IMR-90 (cell line): ENCODE data around the gene MRPL11. TPM values are rescaled to one million over a fixed set of nuclear protein-coding genes. Genes with fewer than 3 reads are reported as not detected.
"Not testable (repeated sequence)": the region's sequence is repeated elsewhere in the genome, so short reads cannot be mapped to it uniquely, and the experiment has no call there.

Experiments used
- ATAC-seq: fragments of 200-7000 bp; cut with Tn5 transposase; 2 replicates; pipeline ENCODE4 v1.9.1; 2020; ENCODE audit warnings: low read depth, mild to moderate bottlenecking, moderate library complexity
- BruUV-seq: library from RNA; stranded (reverse); fragments of 400-500 nt; replicated peaks from 2 replicates; lab custom pipeline; 2021; lab: Mats Ljungman, UMichigan
- CTCF ChIA-PET: fragments of 300-600 bp; formaldehyde crosslinking; extraction: SDS; loops from one replicate; lab custom pipeline; 2021; ENCODE audit warnings: antibody characterized with exemption; lab: Yijun Ruan, JAX
- POLR2A ChIA-PET: fragments of 300-600 bp; sonication (Branson Sonifier 250); formaldehyde crosslinking; loops from one replicate; lab custom pipeline; 2022; ENCODE audit warnings: antibody characterized with exemption; ENCODE audit not compliant: unreplicated experiment; lab: Charles Lee
- DNase-seq: peaks from one replicate; pipeline ENCODE4 v3.0.0; 2013
- H2AFZ ChIP-seq: replicated peaks from 2 replicates; pipeline ENCODE3; 2013; ENCODE audit warnings: low read length, mild to moderate bottlenecking; ENCODE audit not compliant: poor library complexity
- H2AK5ac ChIP-seq: 2 replicates; pipeline ENCODE4 v1.6.1; 2013; ENCODE audit warnings: low read depth, low read length, inconsistent platforms
- H2AK9ac ChIP-seq: replicated peaks from 2 replicates; pipeline ENCODE3; 2013; ENCODE audit warnings: mild to moderate bottlenecking, low read depth, low read length, moderate library complexity; ENCODE audit not compliant: poor library complexity
- H2BK120ac ChIP-seq: 2 replicates; pipeline ENCODE4 v1.6.1; 2013; ENCODE audit warnings: low read depth, low read length, inconsistent platforms
- H2BK15ac ChIP-seq: 3 replicates; pipeline ENCODE4 v1.6.1; 2013; ENCODE audit warnings: low read depth, low read length, inconsistent platforms
- H2BK20ac ChIP-seq: 2 replicates; pipeline ENCODE4 v1.6.1; 2013; ENCODE audit warnings: low read depth, mild to moderate bottlenecking, inconsistent platforms, low read length, moderate library complexity
- H2BK5ac ChIP-seq: 2 replicates; pipeline ENCODE4 v1.6.1; 2013; ENCODE audit warnings: mild to moderate bottlenecking, low read depth, low read length, inconsistent platforms; ENCODE audit not compliant: poor library complexity, severe bottlenecking
- H3K14ac ChIP-seq: replicated peaks from 2 replicates; pipeline ENCODE4 v1.6.1; 2013; ENCODE audit warnings: low read depth, low read length, inconsistent platforms
- H3K18ac ChIP-seq: 2 replicates; pipeline ENCODE4 v1.6.1; 2013; ENCODE audit warnings: low read depth, low read length, control low read depth
- H3K23ac ChIP-seq: 2 replicates; pipeline ENCODE4 v1.6.1; 2013; ENCODE audit warnings: low read depth, low read length, inconsistent platforms
- H3K27ac ChIP-seq: 2 replicates; pipeline ENCODE4 v1.5.1; 2013; ENCODE audit warnings: mild to moderate bottlenecking, control low read depth, low read length; ENCODE audit not compliant: insufficient read depth
- H3K27me3 ChIP-seq: 2 replicates; pipeline ENCODE4 v1.6.1; 2013; ENCODE audit warnings: low read length; ENCODE audit not compliant: control insufficient read depth, insufficient read depth
- H3K36me3 ChIP-seq: 2 replicates; pipeline ENCODE4 v1.6.1; 2013; ENCODE audit warnings: low read length, mixed read lengths; ENCODE audit not compliant: control insufficient read depth, insufficient read depth
- H3K4ac ChIP-seq: 2 replicates; pipeline ENCODE4 v1.6.1; 2013; ENCODE audit warnings: low read depth, low read length, inconsistent platforms
- H3K4me1 ChIP-seq: 2 replicates; pipeline ENCODE4 v1.6.1; 2013; ENCODE audit warnings: low read length, mixed read lengths; ENCODE audit not compliant: control insufficient read depth, insufficient read depth
- H3K4me2 ChIP-seq: 2 replicates; pipeline ENCODE4 v1.6.1; 2013; ENCODE audit warnings: low read depth, mild to moderate bottlenecking, control low read depth, low read length, moderate library complexity
- H3K4me3 ChIP-seq: 2 replicates; pipeline ENCODE4 v1.5.1; 2013; ENCODE audit warnings: low read depth, mild to moderate bottlenecking, control low read depth, low read length, moderate library complexity; ENCODE audit not compliant: insufficient read depth
- H3K56ac ChIP-seq: 2 replicates; pipeline ENCODE4 v1.6.1; 2013; ENCODE audit warnings: low read length, inconsistent platforms; ENCODE audit not compliant: insufficient read depth; ENCODE audit errors: extremely low read depth
- H3K79me1 ChIP-seq, 2 experiments: 2 replicates each; pipeline ENCODE4 v1.6.1; 2013; ENCODE audit warnings: low read length in 2 of 2, inconsistent platforms in 1 of 2, low read depth in 1 of 2
- H3K9ac ChIP-seq: 2 replicates; pipeline ENCODE4 v1.6.1; 2013; ENCODE audit warnings: low read depth, low read length, control low read depth
- H3K9me1 ChIP-seq: 2 replicates; pipeline ENCODE4 v1.6.1; 2013; ENCODE audit warnings: low read length, inconsistent platforms; ENCODE audit not compliant: insufficient read depth
- H3K9me3 ChIP-seq: 2 replicates; pipeline ENCODE4 v1.6.1; 2013; ENCODE audit warnings: low read length; ENCODE audit not compliant: control insufficient read depth, insufficient read depth
- H4K20me1 ChIP-seq: 2 replicates; pipeline ENCODE4 v1.6.1; 2013; ENCODE audit warnings: low read length, inconsistent platforms; ENCODE audit not compliant: insufficient read depth
- H4K5ac ChIP-seq: 2 replicates; pipeline ENCODE4 v1.6.1; 2013; ENCODE audit warnings: mild to moderate bottlenecking, low read depth, low read length, control low read depth
- H4K8ac ChIP-seq, 2 experiments: 2 replicates each; pipeline ENCODE4 v1.6.1; 2013; ENCODE audit warnings: low read depth in 2 of 2, low read length in 2 of 2, control low read depth in 1 of 2, inconsistent platforms in 1 of 2
- H4K91ac ChIP-seq: 2 replicates; pipeline ENCODE4 v1.6.1; 2013; ENCODE audit warnings: low read depth, low read length, inconsistent platforms; ENCODE audit not compliant: insufficient read depth
- WGBS, 2 experiments: methylation state at CpG; one replicate each; pipeline versions ENCODE4 v1.1.5 to v1.1.7; 2013; ENCODE audit warnings: missing lambda C conversion rate in 2 of 2; ENCODE audit not compliant: insufficient read length in 1 of 2; ENCODE audit errors: extremely low coverage in 2 of 2; 5-methylcytosine and 5-hydroxymethylcytosine counted together
- dilution Hi-C: fragments of 300-500 bp; cut with HindIII; formaldehyde crosslinking; loops from one replicate; pipeline ENCODE4 v1.14.3; 2018; ENCODE audit warnings: low sequenced_read_pairs; ENCODE audit not compliant: unreplicated experiment
- in situ Hi-C: fragments of 300-500 bp; cut with MboI; formaldehyde crosslinking; loops from 3 replicates; pipeline ENCODE4 v1.14.3; 2019; ENCODE audit warnings: low sequenced_read_pairs, inconsistent platforms, mixed read lengths
- intact Hi-C: fragments of 100-400 bp; cut with micrococcal nuclease; formaldehyde crosslinking; loops from 2 replicates; pipeline ENCODE4 v1.10.0; 2022
- polyA plus RNA-seq, 3 experiments: library from polyadenylated mRNA; depleted of rRNA; stranded (reverse); fragments of >200 nt; gene quantifications; 2 replicates each; pipeline ENCODE4 v1.2.3, GENCODE V29; 2012; ENCODE audit warnings: low replicate concordance in 1 of 3
- total RNA-seq: library from RNA; depleted of rRNA; stranded (reverse); fragments of >200 nt; gene quantifications from 2 replicates; pipeline ENCODE4 v1.2.3, GENCODE V29; 2012

The MRPL11 gene
- total and polyA plus RNA-seq, 2 of the 4 experiments (the other 2 are of a cell fraction): 45.5 to 45.6 TPM

DNA sequence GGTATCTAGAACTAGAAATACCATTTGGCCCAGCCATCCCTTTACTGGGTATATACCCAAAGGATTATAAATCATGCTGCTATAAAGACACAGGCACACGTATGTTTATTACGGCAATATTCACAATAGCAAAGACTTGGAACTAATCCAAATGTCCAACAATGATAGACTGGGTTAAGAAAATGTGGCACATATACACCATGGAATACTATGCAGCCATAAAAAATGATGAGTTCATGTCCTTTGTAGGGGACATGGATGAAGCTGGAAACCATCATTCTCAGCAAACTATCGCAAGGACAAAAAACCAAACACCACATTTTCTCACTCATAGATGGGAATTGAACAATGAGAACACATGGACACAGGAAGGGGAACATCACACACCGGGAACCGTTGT is 25.5 kb upstream of the MRPL11 start:
- H3K4me1 ChIP-seq, H3K18ac ChIP-seq, H4K5ac ChIP-seq, H3K4me2 ChIP-seq, H2AFZ ChIP-seq, intact Hi-C loops, ATAC-seq, H3K4me3 ChIP-seq, H3K9me1 ChIP-seq, H3K14ac ChIP-seq, H2AK5ac ChIP-seq, BruUV-seq, H3K36me3 ChIP-seq, H2BK5ac ChIP-seq, POLR2A ChIA-PET, H3K9me3 ChIP-seq, H4K8ac ChIP-seq, H3K27me3 ChIP-seq, H4K91ac ChIP-seq, H2BK15ac ChIP-seq, H2BK20ac ChIP-seq, H4K20me1 ChIP-seq, H2BK120ac ChIP-seq, CTCF ChIA-PET, in situ Hi-C loops, H3K23ac ChIP-seq, H3K4ac ChIP-seq, H3K27ac ChIP-seq, dilution Hi-C loops, H3K56ac ChIP-seq, DNase-seq, H2AK9ac ChIP-seq, H3K9ac ChIP-seq: not testable (repeated sequence)
- WGBS, 2 experiments: no CpG with 5 or more reads among the region's 5 CpGs
- H3K79me1 ChIP-seq: peaks cover 16 to 20% of the 10 kb centered on the region in 2 experiments
